Measurements from ENCODE around the gene PLEKHM3. TPM values are rescaled to one million over a fixed set of nuclear protein-coding genes. Genes with fewer than 3 reads are reported as not detected.

Gene PLEKHM3
- total and polyA plus RNA-seq, 12 donors: 9.5 to 39.6 (median 21.7) TPM

GRCh38 chr2:207873794-207874193 is 151.5 kb downstream of the PLEKHM3 start:
- no peak for TF ChIP-seq CTCF (IDR thresholded peaks at IDR 0.05)
- no peak for TF ChIP-seq POLR2A (IDR thresholded peaks at IDR 0.05)
- peaks cover 14 to 34% of the 10 kb centered on the region in 2 donors for H3K4me1 ChIP-seq (replicated peaks in 1 of 2)
- no peak overlapping the region for H3K4me3 ChIP-seq
- H3K27ac ChIP-seq: no peak overlapping the region
- no peaks in the 10 kb centered on the region for H3K36me3 ChIP-seq (replicated peaks in 1 of 2)
- H3K27me3 ChIP-seq: no peaks in the 10 kb centered on the region
- H3K9me3 ChIP-seq (replicated peaks in 1 of 3): no peaks in the 10 kb centered on the region
- intact Hi-C loops (cut with DNase I): no loop called here
- DNase-seq: no peak
- WGBS, 4 donors: 88 to 100% (median 99%) methylated on average over 1 of the region's 1 CpG

- H3K4me3 ChIP-seq: no peak overlapping the region
- no peak for DNase-seq
- no peaks in the 10 kb centered on the region for H3K27me3 ChIP-seq
- H3K9me3 ChIP-seq (replicated peaks in 1 of 3): no peaks in the 10 kb centered on the region
- peaks cover 11 to 38% of the 10 kb centered on the region in 2 donors for H3K4me1 ChIP-seq (replicated peaks in 1 of 2)
- WGBS, 4 donors: 80 to 95% (median 90%) methylated on average over 2 of the region's 2 CpGs
- no peaks in the 10 kb centered on the region for H3K36me3 ChIP-seq (replicated peaks in 1 of 2)
- intact Hi-C loops (cut with DNase I): no loop called here
- no peak overlapping the region for H3K27ac ChIP-seq
- TF ChIP-seq POLR2A (IDR thresholded peaks at IDR 0.05) (no peak), CTCF (IDR thresholded peaks at IDR 0.05) (no peak)
These were observed 153.4 kb downstream of the PLEKHM3 start for GRCh38 chr2:207871911-207872310.

GRCh38 chr2:207871506-207871905 is 153.8 kb downstream of the PLEKHM3 start:
- no peaks in the 10 kb centered on the region for H3K9me3 ChIP-seq (replicated peaks in 1 of 3)
- no peaks in the 10 kb centered on the region for H3K27me3 ChIP-seq
- H3K27ac ChIP-seq: no peak overlapping the region
- WGBS, 4 donors: 90 to 97% (median 96%) methylated on average over 1 of the region's 1 CpG
- H3K4me3 ChIP-seq: no peak overlapping the region
- H3K4me1 ChIP-seq (replicated peaks in 1 of 2): peaks cover 14 to 38% of the 10 kb centered on the region in 2 donors
- no peak for TF ChIP-seq POLR2A (IDR thresholded peaks at IDR 0.05)
- TF ChIP-seq CTCF (IDR thresholded peaks at IDR 0.05): no peak
- H3K36me3 ChIP-seq (replicated peaks in 1 of 2): no peaks in the 10 kb centered on the region
- intact Hi-C loops (cut with DNase I): no loop called here
- DNase-seq: no peak

GRCh38 chr2:207870814-207871213 is 154.5 kb downstream of the PLEKHM3 start:
- 95 to 98% (median 97%) methylated on average over 4 of the region's 4 CpGs for WGBS, 4 donors

More at GRCh38 chr2:207870814-207871213, 154.5 kb downstream of the PLEKHM3 start:
- no peak overlapping the region for H3K27ac ChIP-seq
- TF ChIP-seq CTCF (IDR thresholded peaks at IDR 0.05) (no peak), POLR2A (IDR thresholded peaks at IDR 0.05) (no peak)
- H3K4me3 ChIP-seq: no peak overlapping the region
- DNase-seq: no peak
- H3K36me3 ChIP-seq (replicated peaks in 1 of 2): no peaks in the 10 kb centered on the region
- intact Hi-C loops (cut with DNase I): no loop called here
- H3K4me1 ChIP-seq (replicated peaks in 1 of 2): peaks cover 14 to 35% of the 10 kb centered on the region in 2 donors
- H3K27me3 ChIP-seq: no peaks in the 10 kb centered on the region
- H3K9me3 ChIP-seq (replicated peaks in 1 of 3): no peaks in the 10 kb centered on the region

All from adrenal gland (tissue), 12 donors.